Medulla oblongata (tissue), 1 donor: ENCODE measurements around the gene NCEH1.

Experiments
- DNase-seq: peaks from one replicate; pipeline ENCODE4 v3.0.0-alpha.2; 2015; ENCODE audit errors: extremely low spot score

The NCEH1 gene

DNA sequence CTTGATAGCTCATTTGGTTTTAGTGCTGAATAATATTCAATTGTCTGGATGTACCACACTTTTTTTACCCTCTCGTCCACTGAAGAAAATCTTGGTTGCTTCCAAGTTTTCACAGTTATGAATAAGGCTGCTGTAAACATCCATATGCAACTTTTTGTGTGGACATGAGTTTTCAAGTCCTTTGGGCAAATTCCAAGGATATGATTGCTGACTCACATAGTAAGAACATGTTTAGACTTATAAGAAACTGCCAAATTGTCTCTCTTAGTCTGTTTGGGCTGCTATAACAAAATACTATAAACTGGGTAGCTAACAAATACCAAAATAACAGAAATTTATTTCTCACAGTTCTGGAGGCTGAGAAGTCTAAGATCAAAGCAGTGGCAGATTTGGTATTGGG is 128.2 kb downstream of the NCEH1 start:
- DNase-seq, result no peak

DNA sequence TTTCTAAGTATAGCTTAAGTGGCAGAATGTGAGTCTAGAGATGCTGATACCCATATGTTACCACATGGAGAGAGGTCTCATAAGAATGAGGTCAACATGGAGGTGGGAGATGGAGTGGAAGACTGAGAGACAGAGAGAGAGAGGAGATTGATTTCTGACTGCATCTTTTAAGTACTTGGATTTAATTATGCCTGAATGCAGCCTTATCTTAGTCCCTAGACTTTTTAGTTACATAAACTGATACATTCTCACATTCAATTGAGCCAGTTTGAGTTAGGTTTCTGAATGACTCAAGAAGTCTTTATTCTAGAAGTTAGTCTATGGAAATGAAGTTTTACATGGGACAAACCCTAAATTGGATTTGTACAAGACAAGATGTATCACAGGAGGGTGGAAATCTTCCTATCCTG is 129.1 kb downstream of the NCEH1 start:
- no peak for DNase-seq

DNA sequence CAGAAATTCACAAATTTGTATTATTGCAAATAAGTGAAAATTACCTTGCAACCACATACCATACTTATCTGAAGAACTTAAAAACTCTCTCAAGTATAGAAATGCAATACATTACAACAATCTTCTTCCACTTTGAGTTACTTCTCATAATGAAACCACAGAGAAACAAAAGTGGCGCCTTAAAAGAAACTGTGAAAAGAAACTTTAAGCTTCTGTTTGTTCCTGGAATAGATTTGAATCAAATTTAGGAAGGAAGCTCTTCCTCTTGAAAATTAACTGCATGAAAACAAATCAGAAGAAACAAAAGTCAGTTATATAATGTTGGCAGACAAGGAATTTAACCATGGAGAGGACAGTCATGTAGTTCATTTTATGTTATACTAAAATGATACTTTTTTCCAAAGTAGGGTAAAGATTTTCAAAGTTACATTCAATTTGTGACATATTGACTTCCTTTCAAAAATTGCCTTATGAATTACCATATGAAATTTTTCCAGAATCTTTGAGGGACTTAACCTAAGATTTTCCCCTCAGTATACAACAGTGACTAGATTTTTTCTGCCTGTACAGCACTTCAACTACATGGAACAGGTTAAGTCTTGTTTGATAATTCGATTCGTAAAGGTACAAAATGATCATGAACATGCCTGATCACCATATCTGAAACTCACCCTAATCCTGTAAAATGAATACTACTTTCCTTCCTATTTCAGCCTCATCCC is 130.0 kb downstream of the NCEH1 start:
- DNase-seq, result peak; percentile 64
